ENCODE measurements around the gene HOXB7. TPM values are rescaled to one million over a fixed set of nuclear protein-coding genes. Genes with fewer than 3 reads are reported as not detected.

Gene HOXB7
- total and polyA plus RNA-seq, 7 donors, result 1.1 to 67.3 (median 6.6) TPM

DNA sequence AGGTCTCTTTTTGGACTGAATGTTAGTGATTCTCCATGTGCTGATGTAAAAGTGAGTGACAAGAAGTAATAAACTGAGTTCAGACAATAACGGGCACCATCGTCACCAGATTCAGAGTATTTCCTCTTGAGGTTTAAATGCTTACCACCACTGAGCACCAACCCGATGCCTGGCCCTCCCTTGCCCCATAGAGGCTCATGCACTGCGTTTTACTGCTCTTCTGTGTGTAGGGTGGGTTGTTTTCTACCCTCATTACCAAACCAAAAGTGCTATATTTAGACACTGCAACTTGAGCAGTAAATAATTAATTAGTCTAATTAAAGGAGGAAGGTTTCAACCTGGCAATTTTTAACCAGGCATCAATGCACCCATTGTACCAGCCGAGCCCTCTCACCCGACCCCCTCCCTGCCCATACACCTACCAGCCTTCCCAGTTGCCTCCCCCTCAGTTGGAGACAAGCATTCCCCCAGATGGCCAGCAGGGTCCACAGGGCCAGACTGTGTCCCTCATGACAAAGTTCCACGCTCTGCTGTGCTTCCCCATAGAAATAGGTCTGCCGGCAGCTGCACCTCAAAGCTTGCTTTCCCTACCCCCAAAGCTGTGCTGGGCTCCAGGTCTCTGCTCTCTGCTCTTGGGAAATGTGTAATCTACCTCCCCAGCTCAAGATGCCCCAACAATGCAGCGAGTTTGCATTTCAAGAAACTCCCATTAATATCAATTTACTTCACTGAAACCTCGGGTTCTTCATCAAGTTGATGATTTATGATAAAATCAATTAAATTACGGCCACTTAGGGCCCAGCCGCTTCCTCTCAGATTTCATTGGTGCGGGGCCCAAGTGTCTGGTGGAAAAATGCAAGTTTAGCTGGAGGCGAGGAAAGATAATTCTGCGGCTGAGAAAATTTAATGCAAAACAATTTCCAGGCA lies 48.7 kb downstream of the HOXB7 start:
- WGBS, 2 donors, result 67% methylated on average over 15 of the region's 15 CpGs
- no peaks in the 10 kb centered on the region for H3K36me3 ChIP-seq
- H3K27ac ChIP-seq, result peak overlapping the region; percentile 94 to 99 (median 96)
- intact Hi-C loops (cut with DNase I), result no loop called here
- H3K27me3 ChIP-seq, result no peaks in the 10 kb centered on the region
- H3K9me3 ChIP-seq, result no peaks in the 10 kb centered on the region
- DNase-seq, result no peak
- H3K4me3 ChIP-seq, result no peak overlapping the region
- peaks cover 0 to 100% (median 99%) of the 10 kb centered on the region in 4 donors for H3K4me1 ChIP-seq
- TF ChIP-seq, protein P1, sequence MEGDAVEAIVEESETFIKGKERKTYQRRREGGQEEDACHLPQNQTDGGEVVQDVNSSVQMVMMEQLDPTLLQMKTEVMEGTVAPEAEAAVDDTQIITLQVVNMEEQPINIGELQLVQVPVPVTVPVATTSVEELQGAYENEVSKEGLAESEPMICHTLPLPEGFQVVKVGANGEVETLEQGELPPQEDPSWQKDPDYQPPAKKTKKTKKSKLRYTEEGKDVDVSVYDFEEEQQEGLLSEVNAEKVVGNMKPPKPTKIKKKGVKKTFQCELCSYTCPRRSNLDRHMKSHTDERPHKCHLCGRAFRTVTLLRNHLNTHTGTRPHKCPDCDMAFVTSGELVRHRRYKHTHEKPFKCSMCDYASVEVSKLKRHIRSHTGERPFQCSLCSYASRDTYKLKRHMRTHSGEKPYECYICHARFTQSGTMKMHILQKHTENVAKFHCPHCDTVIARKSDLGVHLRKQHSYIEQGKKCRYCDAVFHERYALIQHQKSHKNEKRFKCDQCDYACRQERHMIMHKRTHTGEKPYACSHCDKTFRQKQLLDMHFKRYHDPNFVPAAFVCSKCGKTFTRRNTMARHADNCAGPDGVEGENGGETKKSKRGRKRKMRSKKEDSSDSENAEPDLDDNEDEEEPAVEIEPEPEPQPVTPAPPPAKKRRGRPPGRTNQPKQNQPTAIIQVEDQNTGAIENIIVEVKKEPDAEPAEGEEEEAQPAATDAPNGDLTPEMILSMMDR (IDR thresholded peaks at IDR 0.05), result peak in 2 of 4 experiments; percentile 11 to 38
- no peak for TF ChIP-seq POLR2AphosphoS5 (IDR thresholded peaks at IDR 0.05)

DNA sequence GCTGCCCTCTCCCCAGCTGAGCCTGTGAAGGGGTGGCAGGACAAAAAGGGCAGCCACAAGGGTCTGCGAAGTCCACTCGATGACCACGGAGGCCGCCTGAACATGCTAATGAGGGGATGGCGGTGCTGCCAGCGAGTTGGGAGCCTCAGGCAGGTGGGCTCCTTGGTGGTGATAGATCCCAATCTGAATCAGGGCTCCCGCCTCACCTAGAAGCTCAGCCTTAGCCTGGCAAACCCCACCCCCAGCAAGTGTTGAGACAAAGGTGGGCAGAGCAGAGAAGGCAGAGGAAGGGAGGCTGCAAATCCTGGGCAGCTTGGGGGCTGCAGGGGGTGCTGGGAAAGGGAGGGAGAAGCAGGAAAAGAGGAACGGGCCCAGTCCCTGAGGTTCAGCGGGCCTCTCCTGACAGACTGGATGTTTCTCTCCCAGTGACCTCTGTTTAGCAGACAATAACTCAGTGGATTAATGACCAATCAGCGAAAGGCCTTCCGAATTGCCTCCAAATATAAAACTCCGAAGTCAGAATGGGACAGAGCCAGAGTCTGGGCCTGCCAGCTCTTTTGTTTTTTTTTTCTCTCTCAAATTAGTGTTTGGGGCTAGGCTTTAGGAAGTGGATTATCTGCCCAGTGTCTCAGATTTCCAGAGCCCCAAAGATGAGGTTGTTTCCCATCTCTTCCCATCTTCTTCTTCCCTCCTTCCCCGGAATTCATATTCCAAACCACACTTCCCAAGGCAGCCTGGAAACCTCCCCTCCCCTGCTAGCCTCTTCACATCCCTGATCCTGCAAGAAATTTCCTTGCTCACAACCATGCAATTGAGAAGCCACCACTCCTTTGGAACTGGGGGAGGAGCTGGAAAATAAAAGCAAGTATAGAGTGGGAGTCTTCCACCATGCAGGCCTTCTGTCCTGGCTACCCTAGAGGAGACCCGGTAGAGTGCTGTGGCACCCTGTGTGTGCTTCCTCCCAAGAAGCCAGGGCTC lies 50.7 kb downstream of the HOXB7 start:
- Histone ChIP-seq H3K4me3 (peak overlapping the region in 3 of 4 donors; percentile 24 to 52 (median 51)), H3K36me3 (no peaks in the 10 kb centered on the region), H3K27me3 (no peaks in the 10 kb centered on the region), H3K4me1 (peaks cover 0 to 99% (median 95%) of the 10 kb centered on the region in 4 donors), H3K9me3 (no peaks in the 10 kb centered on the region), H3K27ac (peak overlapping the region; percentile 94 to 99 (median 96))
- DNase-seq, result no peak
- intact Hi-C loops (cut with DNase I), result no loop called here
- 81 to 88% methylated on average over 14 of the region's 14 CpGs for WGBS, 2 donors
- TF ChIP-seq, protein P1 (IDR thresholded peaks at IDR 0.05), result no peak
- TF ChIP-seq EP300 (IDR thresholded peaks at IDR 0.05) (no peak), POLR2A (IDR thresholded peaks at IDR 0.05) (peak in 1 of 2 donors; percentile 31), POLR2AphosphoS5 (IDR thresholded peaks at IDR 0.05) (peak; percentile 60 to 83 (median 72))

DNA sequence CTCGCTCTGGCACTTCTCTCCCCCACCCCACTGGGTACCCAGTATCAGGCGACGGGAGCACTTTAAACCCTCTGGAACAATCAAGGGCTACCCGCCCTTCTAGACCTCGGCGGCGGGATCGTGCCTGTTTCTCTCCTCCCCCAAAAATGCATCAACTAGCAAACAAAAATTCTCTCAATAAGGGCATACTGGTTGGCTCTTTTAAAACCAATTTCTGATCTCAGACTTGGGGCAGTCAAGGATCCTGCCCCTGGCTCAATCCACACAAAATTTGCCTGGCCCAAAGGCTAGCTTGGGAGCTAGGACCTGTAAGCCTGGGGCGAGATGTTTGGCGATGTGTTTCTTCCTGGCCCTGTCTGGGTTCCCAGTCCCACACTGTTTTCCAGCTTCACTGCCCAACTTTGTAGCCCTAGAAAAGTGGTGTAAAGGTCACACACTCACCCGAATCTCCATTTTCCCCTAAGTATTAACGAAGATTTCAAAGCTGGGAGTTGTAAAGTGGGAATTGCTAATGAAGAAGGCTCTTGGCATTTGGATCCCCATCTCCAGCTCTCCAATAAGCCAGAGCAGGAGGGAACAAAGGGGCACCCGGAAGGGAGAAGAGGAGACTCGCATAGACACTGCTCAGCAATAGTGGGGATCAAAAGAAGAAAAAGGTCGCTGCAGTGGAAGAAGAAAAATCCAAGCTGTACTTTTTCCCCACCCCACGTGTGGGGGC lies 51.5 kb downstream of the HOXB7 start:
- H3K27ac ChIP-seq, result peak overlapping the region; percentile 94 to 99 (median 96)
- H3K27me3 ChIP-seq, result no peaks in the 10 kb centered on the region
- peak; percentile 55 for DNase-seq
- peaks cover 0 to 98% (median 89%) of the 10 kb centered on the region in 4 donors for H3K4me1 ChIP-seq
- H3K4me3 ChIP-seq, result peak overlapping the region in 3 of 4 donors; percentile 24 to 52 (median 51)
- WGBS, 2 donors, result 80 to 85% methylated on average over 16 of the region's 16 CpGs
- H3K9me3 ChIP-seq, result no peaks in the 10 kb centered on the region
- intact Hi-C loops (cut with DNase I), result no loop called here
- TF ChIP-seq POLR2AphosphoS5 (IDR thresholded peaks at IDR 0.05), result no peak
- no peak for TF ChIP-seq EP300 (IDR thresholded peaks at IDR 0.05)
- no peak for TF ChIP-seq POLR2A (IDR thresholded peaks at IDR 0.05)
- TF ChIP-seq, protein P1 (IDR thresholded peaks at IDR 0.05), result no peak
- H3K36me3 ChIP-seq, result no peaks in the 10 kb centered on the region

DNA sequence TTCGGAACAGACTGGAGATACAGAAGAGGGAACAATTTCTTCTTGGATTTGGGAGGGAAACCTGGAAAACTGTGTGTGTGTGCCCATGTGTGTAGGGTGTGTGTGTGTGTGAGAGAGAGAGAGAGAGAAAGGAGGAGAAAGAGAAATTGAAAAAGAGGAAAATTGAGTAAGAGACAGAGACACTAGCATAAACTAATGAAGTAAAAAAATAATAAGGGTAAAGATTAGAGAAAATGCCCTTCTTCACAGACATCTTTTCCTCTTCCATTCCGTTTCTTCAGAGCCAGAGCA lies 52.0 kb downstream of the HOXB7 start:
- peak overlapping the region; percentile 94 to 99 (median 96) for H3K27ac ChIP-seq
- no peak for TF ChIP-seq POLR2AphosphoS5 (IDR thresholded peaks at IDR 0.05)
- TF ChIP-seq EP300 (IDR thresholded peaks at IDR 0.05), result no peak
- TF ChIP-seq, protein P1 (IDR thresholded peaks at IDR 0.05), result no peak
- no peak for TF ChIP-seq POLR2A (IDR thresholded peaks at IDR 0.05)

More for the DNA sequence above, 52.0 kb downstream of the HOXB7 start:
- intact Hi-C loops (cut with DNase I), result no loop called here
- Histone ChIP-seq H3K9me3 (no peaks in the 10 kb centered on the region), H3K4me3 (peak overlapping the region in 3 of 4 donors; percentile 24 to 52 (median 51)), H3K36me3 (no peaks in the 10 kb centered on the region), H3K27me3 (no peaks in the 10 kb centered on the region), H3K4me1 (peaks cover 0 to 98% (median 89%) of the 10 kb centered on the region in 4 donors)
- whole genome bisulfite sequencing, 2 donors, result 87 to 89% methylated on average over 2 of the region's 2 CpGs
- no peak for DNase-seq

Measured in sigmoid colon (tissue), 7 donors.